GM18519 (cell line): ENCODE results near the gene AIRE.
"Not testable (repeated sequence)": the region's sequence is repeated elsewhere in the genome, so short reads cannot be mapped to it uniquely, and the experiment has no call there.

Experiments used
- ATAC-seq: cut with Tn5 transposase; IDR thresholded peaks from one replicate; pipeline ENCODE4 v1.9.1; 2021; ENCODE audit warnings: mild to moderate bottlenecking, moderate library complexity; ENCODE audit not compliant: unreplicated experiment, low FRiP score

Gene AIRE

GRCh38 chr21:44291078-44291935, 5.6 kb downstream of the AIRE start:
- no peak for ATAC-seq

GRCh38 chr21:44291936-44292811, 6.5 kb downstream of the AIRE start:
- no peak for ATAC-seq

GRCh38 chr21:44292812-44293195, 7.1 kb downstream of the AIRE start:
- ATAC-seq, result no peak

GRCh38 chr21:44293551-44294231, 8.0 kb downstream of the AIRE start:
- ATAC-seq, result no peak

GRCh38 chr21:44294391-44295162, 8.9 kb downstream of the AIRE start:
- ATAC-seq, result no peak

- no peak for ATAC-seq
These were observed 9.5 kb downstream of the AIRE start for GRCh38 chr21:44295163-44295573.

GRCh38 chr21:44295646-44296045, 10.0 kb downstream of the AIRE start:
- no peak for ATAC-seq

- no peak for ATAC-seq
These were observed 10.4 kb downstream of the AIRE start for GRCh38 chr21:44296103-44296519.

- no peak for ATAC-seq
These were observed 11.2 kb downstream of the AIRE start for GRCh38 chr21:44296916-44297315.

- no peak for ATAC-seq
These were observed 12.0 kb downstream of the AIRE start for GRCh38 chr21:44297525-44298290.

- ATAC-seq, result no peak
These were observed 12.6 kb downstream of the AIRE start for GRCh38 chr21:44298301-44298700.

- no peak for ATAC-seq
These were observed 13.4 kb downstream of the AIRE start for GRCh38 chr21:44299085-44299457.

- ATAC-seq, result no peak
These were observed 14.0 kb downstream of the AIRE start, which contains the start of gene PFKL for GRCh38 chr21:44299458-44300261. TSS of gene PFKL (plus strand) at chr21:44300053. CDS start at chr21:44300106, 53 bp downstream.

GRCh38 chr21:44300262-44300959, 14.7 kb downstream of the AIRE start:
- ATAC-seq, result no peak

GRCh38 chr21:44301141-44301540, 15.5 kb downstream of the AIRE start:
- ATAC-seq, result no peak

GRCh38 chr21:44301961-44302406, 16.3 kb downstream of the AIRE start:
- ATAC-seq, result no peak

- ATAC-seq, result not testable (repeated sequence)
These were observed 17.1 kb downstream of the AIRE start for GRCh38 chr21:44302573-44303401.
